Lung (tissue), 12 donors: ENCODE data around the gene TLCD1. TPM values are rescaled to one million over a fixed set of nuclear protein-coding genes. Genes with fewer than 3 reads are reported as not detected.

ENCODE experiments used
- ATAC-seq: fragments of 200-7000 bp; cut with Tn5 transposase; one replicate; pipeline ENCODE4 v1.9.1; 2020; ENCODE audit warnings: moderate number of reproducible peaks; ENCODE audit not compliant: insufficient read depth, low FRiP score
- DNase-seq, 3 donors: peaks; one replicate each; pipeline ENCODE4 v3.0.0-alpha.2; 2013 to 2017
- H3K27ac ChIP-seq, 2 donors: one replicate each; pipeline ENCODE4 v1.5.1; 2013; ENCODE audit warnings: mild to moderate bottlenecking in 2 of 2, moderate library complexity in 2 of 2, control low read depth in 1 of 2, inconsistent platforms in 1 of 2, low read depth in 1 of 2, low read length in 1 of 2
- H3K27me3 ChIP-seq, 3 donors: one replicate each; pipeline ENCODE4 v1.5.1; 2013; ENCODE audit warnings: low read length in 2 of 3; ENCODE audit not compliant: control insufficient read depth in 3 of 3, insufficient read depth in 3 of 3
- H3K36me3 ChIP-seq, 4 donors: one replicate each; pipeline ENCODE4 v1.5.1; 2013; ENCODE audit warnings: low read length in 4 of 4, mild to moderate bottlenecking in 1 of 4, moderate library complexity in 1 of 4; ENCODE audit not compliant: control insufficient read depth in 4 of 4, insufficient read depth in 4 of 4
- H3K4me1 ChIP-seq, 5 donors: one replicate each; pipeline ENCODE4 v1.5.1; 2013; ENCODE audit warnings: low read length in 5 of 5, mild to moderate bottlenecking in 2 of 5, moderate library complexity in 1 of 5; ENCODE audit not compliant: control insufficient read depth in 5 of 5, insufficient read depth in 5 of 5
- H3K4me3 ChIP-seq: one replicate; pipeline ENCODE4 v1.5.1; 2013; ENCODE audit warnings: mild to moderate bottlenecking, control low read depth, moderate library complexity
- H3K9ac ChIP-seq, 2 donors: one replicate each; pipeline ENCODE4 v1.5.1; 2013; ENCODE audit warnings: low read length in 2 of 2, control low read depth in 1 of 2; ENCODE audit not compliant: insufficient read depth in 1 of 2
- H3K9me3 ChIP-seq, 4 donors: one replicate each; pipeline ENCODE4 v1.5.1; 2013; ENCODE audit warnings: low read length in 3 of 4, mild to moderate bottlenecking in 1 of 4, moderate library complexity in 1 of 4; ENCODE audit not compliant: control insufficient read depth in 4 of 4, insufficient read depth in 3 of 4
- CTCF ChIP-seq: IDR thresholded peaks from 2 replicates; pipeline ENCODE4 v1.5.1; 2012; ENCODE audit warnings: mild to moderate bottlenecking; ENCODE audit errors: control extremely low read depth, extremely low read depth
- WGBS, 2 donors: extraction: QIAGEN DNeasy Blood & Tissue Kit; methylation state at CpG; one replicate each; pipeline ENCODE4 v1.1.7; 2013; 5-methylcytosine and 5-hydroxymethylcytosine counted together
- polyA plus RNA-seq, 2 donors: library from polyadenylated mRNA; stranded (reverse); fragments of 200-250 nt; gene quantifications; one replicate each; pipeline ENCODE4 v1.2.1, GENCODE V29; 2013
- total RNA-seq, 2 donors: library from RNA; depleted of rRNA in 1 of 2; stranded (reverse); fragments of >200 nt in 1 of 2; gene quantifications; one replicate each; pipeline ENCODE4 v1.2.1, GENCODE V29; 2014 to 2021
- donor health status: control.
- donor health status: control.
- donor health status: Bipolar disorder and iron deficiency.
- donor health status: healthy.
- donor health status: DM: yes; HTN: yes; CAD: no.

TLCD1 gene
- total and polyA plus RNA-seq, 4 donors, result 3.8 to 42.0 (median 28.7) TPM

GRCh38 chr17:28712705-28713415 is 13.2 kb downstream of the TLCD1 start:
- DNase-seq, result no peak
- H3K4me1 ChIP-seq, result peaks cover 0 to 31% (median 6%) of the 10 kb centered on the region in 5 donors

GRCh38 chr17:28712032-28712704 is 13.9 kb downstream of the TLCD1 start:
- H3K9ac ChIP-seq, result no peak overlapping the region
- no peak overlapping the region for H3K4me3 ChIP-seq
- H3K27me3 ChIP-seq, result no peaks in the 10 kb centered on the region
- peaks cover 0 to 31% (median 6%) of the 10 kb centered on the region in 5 donors for H3K4me1 ChIP-seq
- H3K9me3 ChIP-seq, result no peaks in the 10 kb centered on the region
- ATAC-seq (peak; percentile 19), DNase-seq (peak; percentile 33 to 46 (median 33))
- peaks cover 0 to 31% (median 11%) of the 10 kb centered on the region in 4 donors for H3K36me3 ChIP-seq
- no peak for TF ChIP-seq CTCF
- peak overlapping the region in 1 of 2 donors; percentile 90 for H3K27ac ChIP-seq
- 15 to 35% methylated on average over 34 of the region's 34 CpGs for WGBS, 2 donors

More at GRCh38 chr17:28712705-28713415, 13.2 kb downstream of the TLCD1 start:
- no peak overlapping the region for H3K4me3 ChIP-seq
- H3K27me3 ChIP-seq, result no peaks in the 10 kb centered on the region
- H3K27ac ChIP-seq, result no peak overlapping the region
- peaks cover 0 to 31% (median 11%) of the 10 kb centered on the region in 4 donors for H3K36me3 ChIP-seq
- 82 to 88% methylated on average over 7 of the region's 7 CpGs for WGBS, 2 donors
- no peaks in the 10 kb centered on the region for H3K9me3 ChIP-seq
- no peak overlapping the region for H3K9ac ChIP-seq
- TF ChIP-seq CTCF, result no peak
- ATAC-seq, result no peak

GRCh38 chr17:28711723-28712031 is 14.4 kb downstream of the TLCD1 start, which contains the start of gene PROCA1:
PROCA1 (minus strand) TSS chr17:28711888; CDS start chr17:28711660, 228 bp downstream.
- Histone ChIP-seq H3K9me3 (no peaks in the 10 kb centered on the region), H3K36me3 (peaks cover 0 to 31% (median 11%) of the 10 kb centered on the region in 4 donors), H3K27ac (peak within 1 kb of the TSS; percentile 84 to 90), H3K4me3 (peak within 1 kb of the TSS; percentile 57), H3K9ac (peak within 1 kb of the TSS; percentile 25 to 89), H3K27me3 (no peaks in the 10 kb centered on the region), H3K4me1 (peaks cover 0 to 29% (median 6%) of the 10 kb centered on the region in 5 donors)
- ATAC-seq (no peak), DNase-seq (no peak)
- 1% methylated on average over 20 of the region's 20 CpGs for WGBS, 2 donors
- TF ChIP-seq CTCF, result no peak
